ENCODE results near the gene ESAM. TPM values are rescaled to one million over a fixed set of nuclear protein-coding genes. Genes with fewer than 3 reads are reported as not detected.

The ESAM gene
- total and polyA plus RNA-seq, 8 donors = 103 to 139 (median 120) TPM

- peak in 1 of 4 donors; percentile 89 for DNase-seq
Measured at GRCh38 chr11:124740277-124740882, 21.7 kb downstream of the ESAM start.

DNA sequence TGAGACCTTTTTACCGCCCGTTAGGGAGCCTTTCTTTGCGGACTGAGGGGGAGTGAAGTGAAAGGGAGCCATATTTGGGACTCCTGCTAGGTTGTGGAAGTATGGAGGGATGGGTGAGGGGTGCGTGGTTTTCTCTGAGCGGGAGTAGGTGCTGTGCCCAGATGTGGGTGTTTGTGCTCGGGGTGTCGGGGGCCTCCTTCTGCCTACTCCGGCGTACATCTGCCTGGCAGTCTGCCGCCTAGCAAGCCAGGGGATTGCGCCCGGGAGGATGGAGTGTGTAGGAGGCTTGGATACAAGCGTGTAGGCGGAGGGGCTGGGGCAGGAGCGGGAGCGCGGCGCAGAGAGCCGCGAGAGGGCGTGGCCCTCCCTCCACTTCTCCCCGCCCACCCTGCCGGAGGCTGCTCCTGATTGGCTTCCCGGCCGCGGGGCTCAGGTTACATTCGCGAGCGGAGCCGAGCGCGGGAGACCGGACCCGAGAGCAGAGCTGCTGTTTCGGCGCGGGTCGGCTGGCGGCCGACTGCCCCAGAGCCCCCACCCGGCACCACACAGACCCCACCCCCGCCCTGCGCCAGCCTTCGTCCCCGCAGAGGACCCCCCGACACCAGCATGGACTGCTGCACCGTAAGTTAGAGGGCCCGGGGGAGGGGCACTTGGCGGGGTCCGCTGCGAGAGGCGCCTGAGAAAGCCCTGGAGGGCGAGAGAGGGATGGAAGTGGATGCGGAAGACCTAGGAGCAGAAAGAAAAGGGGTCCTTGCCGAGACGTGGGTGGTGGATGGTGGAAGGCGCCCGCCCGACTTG, 22.4 kb downstream of the ESAM start, which contains the start of gene NRGN:
NRGN (plus strand) TSS at position 464 of the 798 bp plus-strand sequence; CDS start at position 607, 143 bp downstream.
- TF ChIP-seq, protein P1, sequence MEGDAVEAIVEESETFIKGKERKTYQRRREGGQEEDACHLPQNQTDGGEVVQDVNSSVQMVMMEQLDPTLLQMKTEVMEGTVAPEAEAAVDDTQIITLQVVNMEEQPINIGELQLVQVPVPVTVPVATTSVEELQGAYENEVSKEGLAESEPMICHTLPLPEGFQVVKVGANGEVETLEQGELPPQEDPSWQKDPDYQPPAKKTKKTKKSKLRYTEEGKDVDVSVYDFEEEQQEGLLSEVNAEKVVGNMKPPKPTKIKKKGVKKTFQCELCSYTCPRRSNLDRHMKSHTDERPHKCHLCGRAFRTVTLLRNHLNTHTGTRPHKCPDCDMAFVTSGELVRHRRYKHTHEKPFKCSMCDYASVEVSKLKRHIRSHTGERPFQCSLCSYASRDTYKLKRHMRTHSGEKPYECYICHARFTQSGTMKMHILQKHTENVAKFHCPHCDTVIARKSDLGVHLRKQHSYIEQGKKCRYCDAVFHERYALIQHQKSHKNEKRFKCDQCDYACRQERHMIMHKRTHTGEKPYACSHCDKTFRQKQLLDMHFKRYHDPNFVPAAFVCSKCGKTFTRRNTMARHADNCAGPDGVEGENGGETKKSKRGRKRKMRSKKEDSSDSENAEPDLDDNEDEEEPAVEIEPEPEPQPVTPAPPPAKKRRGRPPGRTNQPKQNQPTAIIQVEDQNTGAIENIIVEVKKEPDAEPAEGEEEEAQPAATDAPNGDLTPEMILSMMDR (IDR thresholded peaks at IDR 0.05) = no peak
- Histone ChIP-seq H3K36me3 (no peaks in the 10 kb centered on the region), H3K27me3 (peaks cover 0 to 25% of the 10 kb centered on the region in 2 donors), H3K4me1 (peaks cover 0 to 41% of the 10 kb centered on the region in 2 donors), H3K27ac (peak within 1 kb of the TSS in 1 of 2 donors; percentile 59), H3K9me3 (no peaks in the 10 kb centered on the region), H3K4me3 (peak within 1 kb of the TSS; percentile 57 to 64)
- ATAC-seq = peak; percentile 98
- peak; percentile 84 to 95 (median 94) for DNase-seq
- intact Hi-C loops (cut with DNase I) = no loop called here

More at GRCh38 chr11:124740277-124740882, 21.7 kb downstream of the ESAM start:
- Histone ChIP-seq H3K4me3 (peak overlapping the region; percentile 57 to 64), H3K27me3 (peaks cover 0 to 31% of the 10 kb centered on the region in 2 donors), H3K27ac (peak overlapping the region in 1 of 2 donors; percentile 59), H3K36me3 (no peaks in the 10 kb centered on the region), H3K9me3 (no peaks in the 10 kb centered on the region), H3K4me1 (peaks cover 0 to 44% of the 10 kb centered on the region in 2 donors)
- intact Hi-C loops (cut with DNase I) = no loop called here
- peak; percentile 76 for ATAC-seq
- TF ChIP-seq, protein P1 (IDR thresholded peaks at IDR 0.05) = peak; percentile 55 to 75

GRCh38 chr11:124738713-124739478, 23.2 kb downstream of the ESAM start:
- ATAC-seq (no peak), DNase-seq (no peak)
- peak overlapping the region; percentile 57 to 64 for H3K4me3 ChIP-seq
- H3K27me3 ChIP-seq = peaks cover 0 to 25% of the 10 kb centered on the region in 2 donors
- H3K36me3 ChIP-seq = no peaks in the 10 kb centered on the region
- TF ChIP-seq, protein P1 (IDR thresholded peaks at IDR 0.05) = no peak
- no peak overlapping the region for H3K27ac ChIP-seq
- intact Hi-C loops (cut with DNase I) = no loop called here
- H3K9me3 ChIP-seq = no peaks in the 10 kb centered on the region
- H3K4me1 ChIP-seq = peaks cover 0 to 41% of the 10 kb centered on the region in 2 donors

DNA sequence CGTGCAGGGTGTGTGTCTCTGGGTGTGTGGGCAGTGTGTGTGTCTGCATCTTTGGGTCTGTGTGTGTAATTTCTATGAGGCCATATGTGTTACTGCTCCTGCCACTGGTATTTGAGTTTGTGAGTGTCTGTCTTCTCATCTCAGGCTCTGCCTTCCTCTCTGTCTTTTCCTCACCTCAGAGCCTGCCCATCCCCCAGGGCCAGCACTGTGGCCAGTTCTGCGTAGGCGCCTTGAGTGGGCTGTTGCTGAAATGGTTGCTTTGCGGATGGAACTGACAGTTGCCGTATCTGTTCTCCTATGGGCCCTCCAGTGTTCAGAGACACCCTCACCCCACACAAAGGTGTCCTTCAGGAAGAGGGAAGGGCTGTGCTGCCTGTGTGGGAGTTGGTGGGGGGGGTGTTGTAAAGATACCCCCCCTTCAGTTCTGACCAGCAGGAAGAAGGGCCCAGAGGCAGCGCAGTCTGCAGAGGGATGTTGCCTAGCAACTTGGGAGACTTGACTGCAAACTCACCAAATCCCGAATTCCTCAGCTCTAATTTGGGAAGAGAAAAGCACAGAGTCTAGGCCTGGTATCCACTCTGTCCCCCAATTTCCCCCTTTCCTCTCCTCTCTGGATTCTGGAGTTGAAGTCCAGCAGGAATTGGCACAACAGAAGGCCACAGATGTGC, 24.3 kb downstream of the ESAM start:
- intact Hi-C loops (cut with DNase I) = no loop called here
- Histone ChIP-seq H3K4me3 (no peak overlapping the region), H3K4me1 (peaks cover 0 to 43% of the 10 kb centered on the region in 2 donors), H3K9me3 (no peaks in the 10 kb centered on the region), H3K27ac (no peak overlapping the region), H3K27me3 (peaks cover 0 to 25% of the 10 kb centered on the region in 2 donors), H3K36me3 (no peaks in the 10 kb centered on the region)
- ATAC-seq (no peak), DNase-seq (no peak)
- TF ChIP-seq, protein P1 (IDR thresholded peaks at IDR 0.05) = no peak
